Ishikawa (cell line): ENCODE results near the gene AAR2.

ENCODE experiments used
- CREB1 ChIP-seq: IDR thresholded peaks from 2 replicates; pipeline ENCODE4 v1.6.1; 2012; ENCODE audit warnings: low read depth
- RAD21 ChIP-seq: IDR thresholded peaks from 2 replicates; pipeline ENCODE4 v1.6.1; 2012; ENCODE audit warnings: low read depth
- TAF1 ChIP-seq: IDR thresholded peaks from 2 replicates; pipeline ENCODE4 v1.6.1; 2012; ENCODE audit warnings: low read depth, mild to moderate bottlenecking

DNA sequence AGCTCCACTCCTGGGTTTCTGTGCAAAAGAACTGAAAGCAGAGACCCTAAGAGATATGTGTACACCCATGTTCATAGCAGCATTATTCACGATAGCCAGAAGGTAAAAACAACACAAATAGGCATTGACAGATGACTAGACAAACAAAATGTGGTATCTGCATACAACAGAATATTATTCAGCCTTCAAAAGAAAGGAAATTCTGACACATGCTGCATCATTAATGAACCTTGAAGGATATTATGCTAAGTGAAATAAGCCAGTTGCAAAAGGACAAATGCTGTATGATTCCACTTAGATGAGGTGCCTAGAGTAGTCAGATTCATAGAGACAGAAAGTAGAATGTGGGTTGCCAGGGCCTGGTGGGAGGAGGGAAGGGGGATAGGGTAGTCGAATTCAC lies 17.8 kb downstream of the AAR2 start:
- no peak for TF ChIP-seq RAD21
- no peak for TF ChIP-seq CREB1
- no peak for TF ChIP-seq TAF1
